ENCODE measurements around the gene TET1.
"Not testable (repeated sequence)": the region's sequence is repeated elsewhere in the genome, so short reads cannot be mapped to it uniquely, and the experiment has no call there.

TET1 gene

GRCh38 chr10:68720793-68721672, 160.9 kb downstream of the TET1 start, which contains the start of gene CCAR1:
TSS of gene CCAR1 (plus strand) at chr10:68721239. CDS start at chr10:68722505, 1,266 bp downstream.
- peak; percentile 99 for DNase-seq

DNA sequence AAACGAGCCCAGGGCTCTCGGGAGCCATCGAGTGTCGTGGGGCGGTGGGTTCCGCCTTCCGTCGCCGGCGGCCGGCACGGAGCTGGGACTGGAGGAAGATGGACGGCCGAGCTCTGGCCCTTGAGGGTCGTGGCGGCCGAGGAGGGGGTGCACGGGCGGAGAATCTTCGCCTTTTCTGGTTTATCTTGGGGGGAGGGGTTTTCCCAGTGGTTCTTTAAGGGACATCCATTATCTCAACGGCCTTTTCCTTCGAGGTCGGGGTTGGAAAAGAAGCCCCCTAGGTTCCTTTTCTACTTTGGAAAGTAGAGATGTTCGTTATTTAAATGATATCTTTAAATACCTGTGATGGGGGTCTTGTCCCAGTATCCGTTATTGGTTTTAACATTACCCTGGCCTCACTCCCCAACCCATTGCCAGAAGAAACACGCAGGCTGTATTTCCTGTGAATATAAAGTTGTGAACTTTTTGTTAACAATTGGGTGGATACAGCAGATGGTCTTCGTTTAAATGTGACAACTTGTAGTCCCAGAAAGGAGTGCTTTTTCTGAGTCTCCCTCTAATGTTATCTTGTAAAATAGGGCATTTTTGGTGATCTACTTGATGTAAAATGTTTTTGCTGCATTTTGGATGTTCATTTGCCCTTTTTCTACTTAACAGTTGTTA, 161.7 kb downstream of the TET1 start:
- peak; percentile 59 for DNase-seq

DNA sequence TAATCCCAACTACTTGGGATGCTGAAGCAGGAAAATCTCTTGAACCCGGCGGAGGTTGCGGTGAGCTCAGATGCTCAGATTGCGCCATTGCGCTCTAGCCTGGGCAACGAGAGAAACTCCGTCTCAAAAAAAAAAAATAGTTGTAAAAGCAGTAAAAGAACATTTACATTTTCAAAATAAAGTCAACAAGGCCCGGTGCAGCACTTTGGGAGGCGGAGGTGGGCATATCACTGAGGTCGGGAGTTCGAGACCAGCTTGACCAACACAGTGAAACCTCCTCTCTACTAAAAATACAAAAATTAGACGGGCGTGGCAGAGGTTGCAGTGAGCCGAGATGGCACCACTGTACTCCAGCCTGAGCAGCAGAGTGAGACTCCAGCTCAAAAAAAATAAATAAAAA, 164.9 kb downstream of the TET1 start:
- DNase-seq = no peak

DNA sequence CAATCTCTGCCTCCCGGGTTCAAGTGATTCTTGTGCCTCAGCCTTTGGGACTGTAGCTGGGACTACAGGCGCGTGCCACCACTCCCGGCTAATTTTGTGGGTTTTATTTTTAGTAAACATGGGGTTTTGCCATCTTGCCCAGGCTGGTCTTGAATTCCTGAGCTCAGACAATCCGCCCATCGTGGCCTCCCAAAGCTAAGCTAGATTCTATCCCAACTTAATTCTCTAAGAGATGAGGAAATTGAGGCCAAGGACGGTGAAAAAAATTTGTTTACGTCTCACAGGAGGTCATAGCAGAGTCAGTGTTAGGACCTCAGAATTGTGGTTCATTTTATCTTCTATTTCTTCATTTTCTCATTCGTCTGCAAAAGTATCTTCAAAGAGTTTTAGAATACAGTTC, 167.0 kb downstream of the TET1 start:
- no peak for DNase-seq

DNA sequence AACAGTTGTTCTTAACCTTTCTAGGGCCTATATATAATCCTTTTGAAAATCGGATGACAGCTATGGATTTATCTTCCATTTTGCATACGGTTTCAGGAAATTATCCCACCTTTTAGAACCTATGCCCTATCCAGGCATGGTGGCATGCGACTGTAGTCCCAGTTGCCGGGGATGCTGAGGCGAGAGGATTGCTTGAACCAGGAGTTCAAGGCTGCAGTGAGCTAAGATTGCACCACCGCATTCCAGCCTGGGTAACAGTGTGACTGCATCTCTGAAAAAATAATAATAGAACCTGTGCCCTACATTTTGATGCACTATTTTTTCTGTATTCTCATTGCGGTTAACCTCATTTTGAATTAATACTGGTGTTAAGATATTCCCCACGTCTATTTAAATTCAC, 172.5 kb downstream of the TET1 start:
- DNase-seq = no peak

DNA sequence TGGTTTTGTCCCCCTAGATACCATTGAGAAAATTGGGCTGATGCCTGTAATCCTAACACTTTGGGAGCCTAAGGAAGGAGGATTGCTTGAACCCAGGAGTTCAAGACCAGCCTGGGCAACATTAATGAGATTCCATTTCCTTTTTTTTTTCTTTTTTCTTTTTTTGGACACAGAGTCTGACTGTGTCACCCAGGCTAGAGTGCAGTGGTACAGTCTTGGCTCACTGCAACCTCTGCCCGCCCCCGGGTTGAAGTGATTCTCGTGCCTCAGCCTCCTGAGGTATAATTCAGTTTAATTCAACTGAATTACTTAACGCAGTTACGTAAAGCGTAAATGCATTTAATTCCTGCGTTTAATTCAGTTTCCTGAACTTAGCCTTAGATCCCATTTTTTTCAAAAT, 174.2 kb downstream of the TET1 start:
- DNase-seq = no peak

DNA sequence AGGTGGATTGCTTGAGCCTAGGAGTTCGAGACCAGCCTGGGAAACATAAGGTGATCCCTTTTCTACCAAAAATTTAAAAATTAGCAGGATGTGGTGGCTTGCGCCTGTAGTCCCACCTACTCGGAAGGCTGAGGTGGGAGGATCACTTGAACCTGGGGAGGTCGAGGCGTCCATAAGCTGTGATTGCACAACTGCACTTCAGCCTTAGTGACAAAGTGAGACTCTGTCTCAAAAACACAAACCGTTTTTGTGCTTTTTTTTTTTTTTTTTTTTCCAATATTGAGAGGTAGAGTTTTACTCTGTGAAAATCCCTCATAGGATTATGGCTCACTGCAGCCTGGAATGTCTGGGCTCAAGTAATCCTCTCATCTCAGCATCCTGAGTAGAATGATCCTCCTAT, 175.0 kb downstream of the TET1 start:
- no peak for DNase-seq

GRCh38 chr10:68735739-68736138, 175.6 kb downstream of the TET1 start:
- DNase-seq = not testable (repeated sequence)

DNA sequence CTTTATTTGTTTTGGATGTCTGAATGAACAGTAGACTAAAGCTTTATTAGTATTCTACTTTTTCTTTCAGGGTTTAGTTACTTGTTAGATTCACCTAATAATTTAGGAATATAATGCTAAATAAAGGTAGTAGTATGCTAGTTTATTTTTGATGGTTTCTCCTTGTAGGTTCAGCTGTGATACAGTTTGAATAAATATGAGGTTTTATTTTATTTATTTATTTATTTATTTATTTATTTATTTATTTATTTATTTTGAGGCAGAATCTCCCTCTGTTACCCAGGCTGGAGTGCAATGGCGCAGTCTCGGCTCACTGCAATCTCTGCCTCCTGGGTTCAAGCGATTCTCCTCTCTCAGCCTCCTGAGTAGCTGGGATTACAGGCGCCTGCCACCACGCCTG, 180.5 kb downstream of the TET1 start:
- not testable (repeated sequence) for DNase-seq

DNA sequence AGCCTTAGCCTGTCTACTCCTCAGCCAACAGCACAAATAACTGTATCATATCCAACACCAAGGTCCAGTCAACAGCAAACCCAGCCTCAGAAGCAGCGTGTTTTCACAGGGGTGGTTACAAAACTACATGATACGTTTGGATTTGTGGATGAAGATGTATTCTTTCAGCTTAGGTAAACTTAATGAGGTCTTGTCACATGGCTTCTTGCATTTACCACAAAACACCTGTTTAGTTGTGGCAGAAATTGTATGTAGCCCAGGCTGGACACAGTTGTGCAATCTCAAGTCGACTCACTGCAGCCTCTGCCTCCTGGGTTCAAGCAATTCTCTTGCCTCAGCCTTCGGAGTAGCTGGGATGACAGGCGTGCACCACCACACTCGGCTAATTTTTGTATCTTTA, 182.3 kb downstream of the TET1 start:
- DNase-seq = no peak

Data from OCI-M1 (cell line).